ENCODE data around the gene NFATC1.

- TF ChIP-seq EZH2 (IDR thresholded peaks at IDR 0.05; ENCODE audit: borderline replicate concordance, insufficient read depth, low read length, poor library complexity, severe bottlenecking): no peak
- TF ChIP-seq CTCF (IDR thresholded peaks at IDR 0.05; ENCODE audit: poor library complexity, severe bottlenecking): no peak
- no peak for TF ChIP-seq SMC3 (conservative IDR thresholded peaks at IDR 0.05; ENCODE audit: poor library complexity)
- TF ChIP-seq, protein P1, sequence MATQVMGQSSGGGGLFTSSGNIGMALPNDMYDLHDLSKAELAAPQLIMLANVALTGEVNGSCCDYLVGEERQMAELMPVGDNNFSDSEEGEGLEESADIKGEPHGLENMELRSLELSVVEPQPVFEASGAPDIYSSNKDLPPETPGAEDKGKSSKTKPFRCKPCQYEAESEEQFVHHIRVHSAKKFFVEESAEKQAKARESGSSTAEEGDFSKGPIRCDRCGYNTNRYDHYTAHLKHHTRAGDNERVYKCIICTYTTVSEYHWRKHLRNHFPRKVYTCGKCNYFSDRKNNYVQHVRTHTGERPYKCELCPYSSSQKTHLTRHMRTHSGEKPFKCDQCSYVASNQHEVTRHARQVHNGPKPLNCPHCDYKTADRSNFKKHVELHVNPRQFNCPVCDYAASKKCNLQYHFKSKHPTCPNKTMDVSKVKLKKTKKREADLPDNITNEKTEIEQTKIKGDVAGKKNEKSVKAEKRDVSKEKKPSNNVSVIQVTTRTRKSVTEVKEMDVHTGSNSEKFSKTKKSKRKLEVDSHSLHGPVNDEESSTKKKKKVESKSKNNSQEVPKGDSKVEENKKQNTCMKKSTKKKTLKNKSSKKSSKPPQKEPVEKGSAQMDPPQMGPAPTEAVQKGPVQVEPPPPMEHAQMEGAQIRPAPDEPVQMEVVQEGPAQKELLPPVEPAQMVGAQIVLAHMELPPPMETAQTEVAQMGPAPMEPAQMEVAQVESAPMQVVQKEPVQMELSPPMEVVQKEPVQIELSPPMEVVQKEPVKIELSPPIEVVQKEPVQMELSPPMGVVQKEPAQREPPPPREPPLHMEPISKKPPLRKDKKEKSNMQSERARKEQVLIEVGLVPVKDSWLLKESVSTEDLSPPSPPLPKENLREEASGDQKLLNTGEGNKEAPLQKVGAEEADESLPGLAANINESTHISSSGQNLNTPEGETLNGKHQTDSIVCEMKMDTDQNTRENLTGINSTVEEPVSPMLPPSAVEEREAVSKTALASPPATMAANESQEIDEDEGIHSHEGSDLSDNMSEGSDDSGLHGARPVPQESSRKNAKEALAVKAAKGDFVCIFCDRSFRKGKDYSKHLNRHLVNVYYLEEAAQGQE (IDR thresholded peaks at IDR 0.05; ENCODE audit: borderline replicate concordance): no peak
- no peak for TF ChIP-seq EP300 (conservative IDR thresholded peaks at IDR 0.05; ENCODE audit: poor library complexity, severe bottlenecking)
- TF ChIP-seq TAF1 (IDR thresholded peaks at IDR 0.05; ENCODE audit: low read depth): no peak
- TF ChIP-seq MXI1 (conservative IDR thresholded peaks at IDR 0.05; ENCODE audit: poor library complexity, severe bottlenecking): no peak
Measured at GRCh38 chr18:79413426-79413825, 17.7 kb downstream of the NFATC1 start.
